HEK293T (cell line): Measurements from ENCODE around the gene FAM20C.

Experiments used
- ARNT ChIP-seq: fragments of 450-650 bp; IDR thresholded peaks from 2 replicates; pipeline ENCODE4 v1.6.1; 2017; ENCODE audit warnings: mild to moderate bottlenecking
- CTBP1 ChIP-seq: fragments of 450-650 bp; IDR thresholded peaks from 2 replicates; pipeline ENCODE4 v1.6.1; 2016; ENCODE audit warnings: borderline replicate concordance
- ELF4 ChIP-seq: fragments of 450-650 bp; IDR thresholded peaks from 2 replicates; pipeline ENCODE4 v1.6.1; 2017; ENCODE audit warnings: antibody characterized with exemption
- FOXK2 ChIP-seq: fragments of 450-650 bp; IDR thresholded peaks from 2 replicates; pipeline ENCODE4 v1.6.1; 2016; ENCODE audit warnings: mild to moderate bottlenecking
- HDGF ChIP-seq: fragments of 450-650 bp; IDR thresholded peaks from 2 replicates; pipeline ENCODE4 v1.6.1; 2017; ENCODE audit warnings: antibody characterized with exemption, borderline replicate concordance
- L3MBTL2 ChIP-seq: fragments of 450-650 bp; conservative IDR thresholded peaks from 2 replicates; pipeline ENCODE4 v1.6.1; 2016; ENCODE audit warnings: mild to moderate bottlenecking
- NFRKB ChIP-seq: fragments of 450-650 bp; IDR thresholded peaks from 2 replicates; pipeline ENCODE4 v1.6.1; 2016; ENCODE audit warnings: mild to moderate bottlenecking, moderate library complexity
- PKNOX1 ChIP-seq: fragments of 450-650 bp; IDR thresholded peaks from 2 replicates; pipeline ENCODE4 v1.6.1; 2016
- SP1 ChIP-seq: fragments of 450-650 bp; IDR thresholded peaks from 2 replicates; pipeline ENCODE4 v1.6.1; 2017
- SUZ12 ChIP-seq: fragments of 450-650 bp; IDR thresholded peaks from 2 replicates; pipeline ENCODE4 v1.6.1; 2016; ENCODE audit warnings: mild to moderate bottlenecking
- TARDBP ChIP-seq: fragments of 450-650 bp; IDR thresholded peaks from 2 replicates; pipeline ENCODE4 v1.6.1; 2016

DNA sequence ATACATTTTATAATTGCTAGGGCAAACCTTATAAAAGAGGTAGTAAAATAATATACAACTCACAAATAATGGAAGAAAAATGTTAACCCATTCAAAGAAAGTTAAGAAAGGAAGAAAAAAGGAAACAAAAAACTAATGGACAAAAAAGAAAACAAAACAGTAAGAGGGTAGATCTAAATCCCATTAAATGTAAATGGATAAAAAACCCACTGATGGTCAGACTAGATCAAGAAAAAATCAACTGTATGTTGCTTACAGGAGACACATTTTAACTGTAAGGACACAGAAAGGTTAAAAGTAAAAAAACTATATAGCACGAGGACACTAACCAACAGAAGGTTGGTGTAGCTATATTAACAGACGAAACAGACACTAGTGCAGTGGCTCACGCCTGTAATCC, 115.6 kb downstream of the FAM20C start:
- no peak for TF ChIP-seq ARNT
- TF ChIP-seq TARDBP = no peak
- no peak for TF ChIP-seq PKNOX1
- TF ChIP-seq ELF4 = no peak
- TF ChIP-seq SP1 = no peak
- TF ChIP-seq HDGF = no peak
- no peak for TF ChIP-seq SUZ12
- TF ChIP-seq NFRKB = no peak
- no peak for TF ChIP-seq FOXK2
- no peak for TF ChIP-seq CTBP1
- no peak for TF ChIP-seq L3MBTL2
